PC-3 (cell line): ENCODE data around the gene PAFAH1B2. TPM values are rescaled to one million over a fixed set of nuclear protein-coding genes. Genes with fewer than 3 reads are reported as not detected.
"Not testable (repeated sequence)": the region's sequence is repeated elsewhere in the genome, so short reads cannot be mapped to it uniquely, and the experiment has no call there.

Experiments
- ATAC-seq: fragments of 200-7000 bp; cut with Tn5 transposase; 2 replicates; pipeline ENCODE4 v1.9.1; 2020; ENCODE audit warnings: mild to moderate bottlenecking, moderate library complexity
- BruUV-seq: library from RNA; stranded (reverse); fragments of 400-500 nt; replicated peaks from 2 replicates; lab custom pipeline; 2021; lab: Mats Ljungman, UMichigan
- CTCF ChIA-PET: fragments of 300-600 bp; sonication (Branson Sonifier 250); formaldehyde crosslinking; loops from one replicate; lab custom pipeline; 2022; ENCODE audit warnings: antibody characterized with exemption; lab: Charles Lee
- POLR2A ChIA-PET: fragments of 300-600 bp; sonication (Branson Sonifier 250); formaldehyde crosslinking; loops from one replicate; lab custom pipeline; 2022; ENCODE audit warnings: antibody characterized with exemption; ENCODE audit not compliant: unreplicated experiment; lab: Charles Lee
- DNase-seq: peaks from one replicate; pipeline ENCODE4 v3.0.0-alpha.2; 2015
- H2AFZ ChIP-seq: fragments of 300-600 bp; sonication (generic); 2 replicates; pipeline ENCODE4 v1.6.0; 2016; ENCODE audit warnings: antibody characterized with exemption, low read length
- H3F3A ChIP-seq: fragments of 300-600 bp; sonication (generic); one replicate; pipeline ENCODE4 v1.6.0; 2017; ENCODE audit warnings: antibody characterized with exemption, low read length, control low read depth, mild to moderate bottlenecking; ENCODE audit not compliant: unreplicated experiment
- H3K27ac ChIP-seq: fragments of 300-600 bp; sonication (generic); 2 replicates; pipeline ENCODE4 v1.5.1; 2016; ENCODE audit warnings: mild to moderate bottlenecking, low read length
- H3K27me3 ChIP-seq: fragments of 300-600 bp; sonication (generic); 2 replicates; pipeline ENCODE4 v1.6.1; 2016; ENCODE audit warnings: low read length, mixed read lengths
- H3K36me3 ChIP-seq: fragments of 300-600 bp; sonication (generic); 2 replicates; pipeline ENCODE4 v1.6.1; 2016; ENCODE audit warnings: low read depth, mixed run types, low read length, mixed read lengths
- H3K4me1 ChIP-seq: fragments of 300-600 bp; sonication (generic); 2 replicates; pipeline ENCODE4 v1.5.1; 2016; ENCODE audit warnings: low read length; ENCODE audit not compliant: insufficient read depth
- H3K4me2 ChIP-seq: fragments of 300-600 bp; sonication (generic); 2 replicates; pipeline ENCODE4 v1.6.0; 2016; ENCODE audit warnings: low read length
- H3K4me3 ChIP-seq: fragments of 300-600 bp; sonication (generic); 2 replicates; pipeline ENCODE4 v1.5.1; 2016; ENCODE audit warnings: mild to moderate bottlenecking, low read length, mixed read lengths
- H3K79me2 ChIP-seq: fragments of 300-600 bp; sonication (generic); 2 replicates; pipeline ENCODE4 v1.6.1; 2017; ENCODE audit warnings: low read length, mixed read lengths
- H3K9ac ChIP-seq: fragments of 300-600 bp; sonication (generic); 2 replicates; pipeline ENCODE4 v1.6.0; 2016; ENCODE audit warnings: mild to moderate bottlenecking, low read length
- H3K9me2 ChIP-seq: fragments of 300-600 bp; sonication (generic); replicated peaks from 2 replicates; pipeline ENCODE4 v1.6.1; 2016; ENCODE audit warnings: mixed run types, low read length, mixed read lengths
- H3K9me3 ChIP-seq: fragments of 300-600 bp; sonication (generic); 2 replicates; pipeline ENCODE4 v1.6.1; 2016; ENCODE audit warnings: low read length, mixed read lengths
- H4K20me1 ChIP-seq: fragments of 300-600 bp; sonication (generic); 2 replicates; pipeline ENCODE4 v1.6.1; 2016; ENCODE audit warnings: low read length, mixed read lengths
- EZH2phosphoT487 ChIP-seq: fragments of 300-600 bp; sonication (generic); IDR thresholded peaks from 2 replicates; pipeline ENCODE4 v1.6.1; 2018; ENCODE audit warnings: mild to moderate bottlenecking, antibody characterized with exemption, low read length, borderline replicate concordance
- intact Hi-C: fragments of 100-400 bp; cut with micrococcal nuclease; formaldehyde crosslinking; loops from 2 replicates; pipeline ENCODE4 v1.9.0; 2023
- total RNA-seq: library from RNA; depleted of rRNA; stranded (reverse); fragments of >200 nt; gene quantifications from 2 replicates; pipeline ENCODE4 v1.2.3, GENCODE V29; 2014
- TF ChIP-seq, protein P1 (sequence below): fragments of 300-600 bp; sonication (generic); conservative IDR thresholded peaks from 2 replicates; pipeline ENCODE4 v1.5.1; 2017; ENCODE audit warnings: antibody characterized with exemption, low read depth, mild to moderate bottlenecking, low read length

PAFAH1B2 gene
- total RNA-seq, 1 experiment from 2014 or later, result 91.6 TPM

DNA sequence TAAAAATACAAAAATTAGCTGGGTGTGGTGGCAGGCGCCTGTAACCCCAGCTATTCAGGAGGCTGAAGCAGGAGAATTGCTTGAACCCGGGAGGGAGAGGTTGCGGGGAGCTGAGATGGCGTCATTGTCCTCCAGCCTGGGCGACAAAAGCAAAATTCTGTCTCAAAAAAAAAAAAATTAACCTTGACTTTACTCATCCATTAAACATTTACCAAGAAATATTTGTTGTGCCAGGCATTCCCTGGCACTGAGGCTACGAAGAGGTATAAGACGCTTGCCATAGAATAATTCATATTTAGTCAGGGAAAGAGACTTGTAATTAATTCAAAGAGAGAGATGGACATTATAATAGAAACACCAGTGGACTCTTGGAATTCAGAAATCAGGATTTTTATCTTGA is 13.2 kb upstream of the PAFAH1B2 start:
- Histone ChIP-seq H3K9me2 (no peaks in the 10 kb centered on the region), H3K27ac (no peak overlapping the region), H3K9ac (no peak overlapping the region), H3K4me2 (no peak overlapping the region), H2AFZ (no peak overlapping the region), H3K27me3 (no peaks in the 10 kb centered on the region), H3K36me3 (no peaks in the 10 kb centered on the region), H4K20me1 (no peaks in the 10 kb centered on the region), H3K4me1 (no peaks in the 10 kb centered on the region), H3K4me3 (no peak overlapping the region), H3K79me2 (no peaks in the 10 kb centered on the region), H3F3A (no peaks in the 10 kb centered on the region), H3K9me3 (no peaks in the 10 kb centered on the region)
- no peak for DNase-seq
- CTCF ChIA-PET, result no interaction called here
- intact Hi-C loops, result loop anchor here (5.0 kb wide), 1 partner anchor 76 kb away; no protein-coding TSS in a partner anchor
- BruUV-seq, result no TSS peak
- no peak for ATAC-seq
- no peak for TF ChIP-seq EZH2phosphoT487
- TF ChIP-seq, protein P1, sequence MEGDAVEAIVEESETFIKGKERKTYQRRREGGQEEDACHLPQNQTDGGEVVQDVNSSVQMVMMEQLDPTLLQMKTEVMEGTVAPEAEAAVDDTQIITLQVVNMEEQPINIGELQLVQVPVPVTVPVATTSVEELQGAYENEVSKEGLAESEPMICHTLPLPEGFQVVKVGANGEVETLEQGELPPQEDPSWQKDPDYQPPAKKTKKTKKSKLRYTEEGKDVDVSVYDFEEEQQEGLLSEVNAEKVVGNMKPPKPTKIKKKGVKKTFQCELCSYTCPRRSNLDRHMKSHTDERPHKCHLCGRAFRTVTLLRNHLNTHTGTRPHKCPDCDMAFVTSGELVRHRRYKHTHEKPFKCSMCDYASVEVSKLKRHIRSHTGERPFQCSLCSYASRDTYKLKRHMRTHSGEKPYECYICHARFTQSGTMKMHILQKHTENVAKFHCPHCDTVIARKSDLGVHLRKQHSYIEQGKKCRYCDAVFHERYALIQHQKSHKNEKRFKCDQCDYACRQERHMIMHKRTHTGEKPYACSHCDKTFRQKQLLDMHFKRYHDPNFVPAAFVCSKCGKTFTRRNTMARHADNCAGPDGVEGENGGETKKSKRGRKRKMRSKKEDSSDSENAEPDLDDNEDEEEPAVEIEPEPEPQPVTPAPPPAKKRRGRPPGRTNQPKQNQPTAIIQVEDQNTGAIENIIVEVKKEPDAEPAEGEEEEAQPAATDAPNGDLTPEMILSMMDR, result no peak
- POLR2A ChIA-PET, result no interaction called here

GRCh38 chr11:117134431-117134830 is 9.7 kb upstream of the PAFAH1B2 start:
- CTCF ChIA-PET, result no interaction called here
- Histone ChIP-seq H3K9me3 (no peaks in the 10 kb centered on the region), H3K36me3 (no peaks in the 10 kb centered on the region), H3K27ac (no peak overlapping the region), H3K4me2 (no peak overlapping the region), H2AFZ (no peak overlapping the region), H3F3A (no peaks in the 10 kb centered on the region), H3K27me3 (no peaks in the 10 kb centered on the region), H3K9me2 (no peaks in the 10 kb centered on the region), H3K79me2 (no peaks in the 10 kb centered on the region), H3K9ac (no peak overlapping the region), H4K20me1 (no peaks in the 10 kb centered on the region), H3K4me3 (no peak overlapping the region), H3K4me1 (no peaks in the 10 kb centered on the region)
- DNase-seq (no peak), ATAC-seq (no peak)
- TF ChIP-seq, protein P1, result no peak
- POLR2A ChIA-PET, result no interaction called here
- intact Hi-C loops, result loop anchor here (5.0 kb wide), 1 partner anchor 73 kb away; no protein-coding TSS in a partner anchor
- no TSS peak for BruUV-seq

DNA sequence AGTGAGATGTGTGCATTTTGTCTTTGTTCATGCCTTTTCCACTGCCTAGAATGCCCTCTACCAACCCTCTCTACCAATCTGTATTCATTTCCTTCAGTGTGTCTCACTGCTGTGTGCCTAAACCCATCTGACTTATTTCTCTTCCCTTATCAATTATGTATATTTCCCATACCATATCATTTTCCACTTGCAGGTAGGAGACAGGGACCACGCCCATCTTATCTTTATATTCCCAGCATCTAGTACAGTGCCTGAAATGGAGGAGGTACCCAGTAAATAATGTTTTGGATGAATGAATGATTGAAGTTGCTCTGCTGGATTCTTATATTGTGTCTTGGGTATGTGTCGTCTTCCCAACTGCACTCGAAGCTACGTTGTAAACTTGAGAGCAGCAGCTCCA is 9.1 kb upstream of the PAFAH1B2 start:
- H3K9ac ChIP-seq, H3K4me1 ChIP-seq, BruUV-seq, DNase-seq, H3K36me3 ChIP-seq, H3K4me2 ChIP-seq, POLR2A ChIA-PET, H3F3A ChIP-seq, ATAC-seq, H3K79me2 ChIP-seq, H3K27ac ChIP-seq, H4K20me1 ChIP-seq, H3K27me3 ChIP-seq, H2AFZ ChIP-seq, CTCF ChIA-PET, H3K9me3 ChIP-seq, H3K4me3 ChIP-seq, H3K9me2 ChIP-seq: not testable (repeated sequence)
- intact Hi-C loops, result loop anchor here (5.0 kb wide), 1 partner anchor 72 kb away; no protein-coding TSS in a partner anchor

GRCh38 chr11:117137223-117138086 is 6.6 kb upstream of the PAFAH1B2 start:
- BruUV-seq, H3K9me3 ChIP-seq, H3K4me3 ChIP-seq, H3K4me2 ChIP-seq, POLR2A ChIA-PET, H3K79me2 ChIP-seq, CTCF ChIA-PET, H3F3A ChIP-seq, H2AFZ ChIP-seq, H3K36me3 ChIP-seq, H3K9me2 ChIP-seq, intact Hi-C loops, DNase-seq, H3K4me1 ChIP-seq, H3K27ac ChIP-seq, H4K20me1 ChIP-seq, H3K27me3 ChIP-seq, H3K9ac ChIP-seq: not testable (repeated sequence)
- peak; percentile 60 for ATAC-seq
